Breast epithelium (tissue), 4 donors: ENCODE measurements around the gene CAMSAP1. TPM values are rescaled to one million over a fixed set of nuclear protein-coding genes. Genes with fewer than 3 reads are reported as not detected.
A peak's percentile ranks its signal among the peaks of the same experiment; 100 is the strongest.
"Not testable (repeated sequence)": the region's sequence is repeated elsewhere in the genome, so short reads cannot be mapped to it uniquely, and the experiment has no call there.

Source experiments
- DNase-seq, 2 donors: peaks; one replicate each; pipeline ENCODE4 v3.0.0-alpha.2; 2019; ENCODE audit warnings: low spot score in 2 of 2
- H3K27ac ChIP-seq, 2 donors: fragments of 200-600 bp; sonication (generic) in 1 of 2; one replicate each; pipeline ENCODE4 v1.5.1; 2016 to 2019; ENCODE audit warnings: mild to moderate bottlenecking in 1 of 2
- H3K27me3 ChIP-seq, 2 donors: fragments of 200-600 bp; sonication (generic) in 1 of 2; one replicate each; pipeline versions ENCODE4 v1.5.1 to v1.6.0; 2017 to 2019; ENCODE audit warnings: control low read depth in 1 of 2, mild to moderate bottlenecking in 1 of 2
- H3K36me3 ChIP-seq: fragments of 200-600 bp; one replicate; pipeline ENCODE4 v1.5.1; 2019
- H3K4me1 ChIP-seq, 2 donors: fragments of 200-600 bp; sonication (generic); one replicate each; pipeline ENCODE4 v1.5.1; 2016 to 2019; ENCODE audit warnings: control low read depth in 1 of 2
- H3K4me3 ChIP-seq, 3 donors: fragments of 200-600 bp; sonication (generic); 1 replicate in 2 of 3; 2 replicates in 1 of 3; pipeline ENCODE4 v1.5.1; 2016 to 2019; ENCODE audit warnings: mild to moderate bottlenecking in 3 of 3, moderate library complexity in 2 of 3
- H3K9me3 ChIP-seq, 2 donors: fragments of 200-600 bp; sonication (generic) in 1 of 2; one replicate each; pipeline ENCODE4 v1.5.1; 2016 to 2019; ENCODE audit warnings: control low read depth in 1 of 2
- CTCF ChIP-seq, 3 donors: fragments of 450-650 bp; IDR thresholded peaks; one replicate each; pipeline ENCODE4 v1.5.1; 2016 to 2017; ENCODE audit warnings: antibody characterized with exemption in 3 of 3, mild to moderate bottlenecking in 3 of 3, moderate library complexity in 3 of 3
- POLR2A ChIP-seq: fragments of 450-650 bp; IDR thresholded peaks from one replicate; pipeline ENCODE4 v1.6.1; 2016; ENCODE audit warnings: antibody characterized with exemption, mild to moderate bottlenecking, moderate library complexity
- POLR2AphosphoS5 ChIP-seq, 3 donors: sonication (generic); formaldehyde crosslinking; IDR thresholded peaks; one replicate each; pipeline ENCODE4 v1.6.1; 2017; ENCODE audit warnings: antibody characterized with exemption in 3 of 3
- intact Hi-C: fragments of 100-400 bp; cut with DNase I; formaldehyde crosslinking; loops from one replicate; pipeline ENCODE4 v1.15.1; 2023; ENCODE audit warnings: low total_unique reads
- total RNA-seq, 3 donors: library from RNA; depleted of rRNA; stranded (reverse); fragments of >200 nt; gene quantifications; one replicate each; pipeline ENCODE4 v1.1.0, GENCODE V29; 2016

CAMSAP1 gene
- total RNA-seq, result 10 to 100 TPM; 25.0 to 29.8 (median 29.0) TPM

GRCh38 chr9:135907431-135908092, at the start of gene CAMSAP1:
Gene CAMSAP1, minus strand, starts transcription at chr9:135907546. Its CDS starts 387 bp downstream, at chr9:135907159.
- Histone ChIP-seq H3K27ac (peak within 1 kb of the TSS; percentile 69 to 87), H3K27me3 (no peaks in the 10 kb centered on the region), H3K36me3 (no peaks in the 10 kb centered on the region), H3K4me3 (peak within 1 kb of the TSS; percentile 70 to 94 (median 72)), H3K4me1 (peaks cover 5 to 13% of the 10 kb centered on the region in 2 donors), H3K9me3 (peaks cover 0 to 10% of the 10 kb centered on the region in 2 donors)
- peak; percentile 85 to 94 for DNase-seq
- TF ChIP-seq POLR2AphosphoS5 (IDR thresholded peaks at IDR 0.05), result no peak
- TF ChIP-seq POLR2A, result no peak
- TF ChIP-seq CTCF (IDR thresholded peaks at IDR 0.05), result no peak
- intact Hi-C loops, result no loop called here

GRCh38 chr9:135956802-135957174, 49.4 kb upstream of the CAMSAP1 start:
- Histone ChIP-seq H3K36me3 (no peaks in the 10 kb centered on the region), H3K9me3 (no peaks in the 10 kb centered on the region), H3K4me1 (no peaks in the 10 kb centered on the region), H3K4me3 (no peak overlapping the region), H3K27ac (no peak overlapping the region), H3K27me3 (no peaks in the 10 kb centered on the region)
- DNase-seq, result no peak
- intact Hi-C loops, result no loop called here
- TF ChIP-seq CTCF (IDR thresholded peaks at IDR 0.05), result no peak
- TF ChIP-seq POLR2AphosphoS5 (IDR thresholded peaks at IDR 0.05), result no peak
- TF ChIP-seq POLR2A, result no peak

GRCh38 chr9:135955934-135956801, 48.8 kb upstream of the CAMSAP1 start:
- Histone ChIP-seq H3K27ac (no peak overlapping the region), H3K4me1 (no peaks in the 10 kb centered on the region), H3K27me3 (no peaks in the 10 kb centered on the region), H3K9me3 (no peaks in the 10 kb centered on the region), H3K4me3 (no peak overlapping the region), H3K36me3 (no peaks in the 10 kb centered on the region)
- no peak for TF ChIP-seq POLR2A
- no peak for DNase-seq
- intact Hi-C loops, result no loop called here

GRCh38 chr9:135952664-135953206, 45.4 kb upstream of the CAMSAP1 start:
- Histone ChIP-seq H3K4me1 (no peaks in the 10 kb centered on the region), H3K36me3 (no peaks in the 10 kb centered on the region), H3K9me3 (no peaks in the 10 kb centered on the region), H3K4me3 (no peak overlapping the region), H3K27me3 (no peaks in the 10 kb centered on the region), H3K27ac (peak overlapping the region in 1 of 2 donors; percentile 9)
- intact Hi-C loops, result no loop called here
- no peak for DNase-seq
- no peak for TF ChIP-seq POLR2A
- no peak for TF ChIP-seq CTCF (IDR thresholded peaks at IDR 0.05)
- TF ChIP-seq POLR2AphosphoS5 (IDR thresholded peaks at IDR 0.05), result no peak

GRCh38 chr9:135951889-135952663, 44.7 kb upstream of the CAMSAP1 start:
- no peaks in the 10 kb centered on the region for H3K36me3 ChIP-seq
- H3K27ac ChIP-seq, result peak overlapping the region; percentile 2 to 51
- intact Hi-C loops, result no loop called here
- H3K4me1 ChIP-seq, result no peaks in the 10 kb centered on the region
- H3K27me3 ChIP-seq, result no peaks in the 10 kb centered on the region
- no peak for DNase-seq
- H3K4me3 ChIP-seq, result no peak overlapping the region
- H3K9me3 ChIP-seq, result no peaks in the 10 kb centered on the region
- TF ChIP-seq POLR2AphosphoS5 (IDR thresholded peaks at IDR 0.05), result no peak
- TF ChIP-seq CTCF (IDR thresholded peaks at IDR 0.05), result no peak
- TF ChIP-seq POLR2A, result no peak

- H3K4me3 ChIP-seq, H3K4me1 ChIP-seq, H3K27me3 ChIP-seq, H3K36me3 ChIP-seq, DNase-seq, intact Hi-C loops, H3K9me3 ChIP-seq: not testable (repeated sequence)
- H3K27ac ChIP-seq, result peak overlapping the region; percentile 2 to 44
Observed at GRCh38 chr9:135951310-135951709, 44.0 kb upstream of the CAMSAP1 start.

- DNase-seq, H3K4me1 ChIP-seq, H3K9me3 ChIP-seq, H3K4me3 ChIP-seq, H3K36me3 ChIP-seq, intact Hi-C loops, H3K27ac ChIP-seq, H3K27me3 ChIP-seq: not testable (repeated sequence)
Observed at GRCh38 chr9:135950841-135951240, 43.5 kb upstream of the CAMSAP1 start.
